IMR-90 (cell line): ENCODE measurements around the gene SLC8A3. TPM values are rescaled to one million over a fixed set of nuclear protein-coding genes. Genes with fewer than 3 reads are reported as not detected.

Experiments
- ATAC-seq: fragments of 200-7000 bp; cut with Tn5 transposase; 2 replicates; pipeline ENCODE4 v1.9.1; 2020; ENCODE audit warnings: low read depth, mild to moderate bottlenecking, moderate library complexity
- BruUV-seq: library from RNA; stranded (reverse); fragments of 400-500 nt; replicated peaks from 2 replicates; lab custom pipeline; 2021; lab: Mats Ljungman, UMichigan
- CTCF ChIA-PET: fragments of 300-600 bp; formaldehyde crosslinking; extraction: SDS; loops from one replicate; lab custom pipeline; 2021; ENCODE audit warnings: antibody characterized with exemption; lab: Yijun Ruan, JAX
- POLR2A ChIA-PET: fragments of 300-600 bp; sonication (Branson Sonifier 250); formaldehyde crosslinking; loops from one replicate; lab custom pipeline; 2022; ENCODE audit warnings: antibody characterized with exemption; ENCODE audit not compliant: unreplicated experiment; lab: Charles Lee
- DNase-seq: peaks from one replicate; pipeline ENCODE4 v3.0.0; 2013
- H2AFZ ChIP-seq: replicated peaks from 2 replicates; pipeline ENCODE3; 2013; ENCODE audit warnings: low read length, mild to moderate bottlenecking; ENCODE audit not compliant: poor library complexity
- H2AK5ac ChIP-seq: 2 replicates; pipeline ENCODE4 v1.6.1; 2013; ENCODE audit warnings: low read depth, low read length, inconsistent platforms
- H2AK9ac ChIP-seq: replicated peaks from 2 replicates; pipeline ENCODE3; 2013; ENCODE audit warnings: mild to moderate bottlenecking, low read depth, low read length, moderate library complexity; ENCODE audit not compliant: poor library complexity
- H2BK120ac ChIP-seq: 2 replicates; pipeline ENCODE4 v1.6.1; 2013; ENCODE audit warnings: low read depth, low read length, inconsistent platforms
- H2BK15ac ChIP-seq: 3 replicates; pipeline ENCODE4 v1.6.1; 2013; ENCODE audit warnings: low read depth, low read length, inconsistent platforms
- H2BK20ac ChIP-seq: 2 replicates; pipeline ENCODE4 v1.6.1; 2013; ENCODE audit warnings: low read depth, mild to moderate bottlenecking, inconsistent platforms, low read length, moderate library complexity
- H2BK5ac ChIP-seq: 2 replicates; pipeline ENCODE4 v1.6.1; 2013; ENCODE audit warnings: mild to moderate bottlenecking, low read depth, low read length, inconsistent platforms; ENCODE audit not compliant: poor library complexity, severe bottlenecking
- H3K14ac ChIP-seq: replicated peaks from 2 replicates; pipeline ENCODE4 v1.6.1; 2013; ENCODE audit warnings: low read depth, low read length, inconsistent platforms
- H3K18ac ChIP-seq: 2 replicates; pipeline ENCODE4 v1.6.1; 2013; ENCODE audit warnings: low read depth, low read length, control low read depth
- H3K23ac ChIP-seq: 2 replicates; pipeline ENCODE4 v1.6.1; 2013; ENCODE audit warnings: low read depth, low read length, inconsistent platforms
- H3K27ac ChIP-seq: 2 replicates; pipeline ENCODE4 v1.5.1; 2013; ENCODE audit warnings: mild to moderate bottlenecking, control low read depth, low read length; ENCODE audit not compliant: insufficient read depth
- H3K27me3 ChIP-seq: 2 replicates; pipeline ENCODE4 v1.6.1; 2013; ENCODE audit warnings: low read length; ENCODE audit not compliant: control insufficient read depth, insufficient read depth
- H3K36me3 ChIP-seq: 2 replicates; pipeline ENCODE4 v1.6.1; 2013; ENCODE audit warnings: low read length, mixed read lengths; ENCODE audit not compliant: control insufficient read depth, insufficient read depth
- H3K4ac ChIP-seq: 2 replicates; pipeline ENCODE4 v1.6.1; 2013; ENCODE audit warnings: low read depth, low read length, inconsistent platforms
- H3K4me1 ChIP-seq: 2 replicates; pipeline ENCODE4 v1.6.1; 2013; ENCODE audit warnings: low read length, mixed read lengths; ENCODE audit not compliant: control insufficient read depth, insufficient read depth
- H3K4me2 ChIP-seq: 2 replicates; pipeline ENCODE4 v1.6.1; 2013; ENCODE audit warnings: low read depth, mild to moderate bottlenecking, control low read depth, low read length, moderate library complexity
- H3K4me3 ChIP-seq: 2 replicates; pipeline ENCODE4 v1.5.1; 2013; ENCODE audit warnings: low read depth, mild to moderate bottlenecking, control low read depth, low read length, moderate library complexity; ENCODE audit not compliant: insufficient read depth
- H3K56ac ChIP-seq: 2 replicates; pipeline ENCODE4 v1.6.1; 2013; ENCODE audit warnings: low read length, inconsistent platforms; ENCODE audit not compliant: insufficient read depth; ENCODE audit errors: extremely low read depth
- H3K79me1 ChIP-seq, 2 experiments: 2 replicates each; pipeline ENCODE4 v1.6.1; 2013; ENCODE audit warnings: low read length in 2 of 2, inconsistent platforms in 1 of 2, low read depth in 1 of 2
- H3K9ac ChIP-seq: 2 replicates; pipeline ENCODE4 v1.6.1; 2013; ENCODE audit warnings: low read depth, low read length, control low read depth
- H3K9me1 ChIP-seq: 2 replicates; pipeline ENCODE4 v1.6.1; 2013; ENCODE audit warnings: low read length, inconsistent platforms; ENCODE audit not compliant: insufficient read depth
- H3K9me3 ChIP-seq: 2 replicates; pipeline ENCODE4 v1.6.1; 2013; ENCODE audit warnings: low read length; ENCODE audit not compliant: control insufficient read depth, insufficient read depth
- H4K20me1 ChIP-seq: 2 replicates; pipeline ENCODE4 v1.6.1; 2013; ENCODE audit warnings: low read length, inconsistent platforms; ENCODE audit not compliant: insufficient read depth
- H4K5ac ChIP-seq: 2 replicates; pipeline ENCODE4 v1.6.1; 2013; ENCODE audit warnings: mild to moderate bottlenecking, low read depth, low read length, control low read depth
- H4K8ac ChIP-seq, 2 experiments: 2 replicates each; pipeline ENCODE4 v1.6.1; 2013; ENCODE audit warnings: low read depth in 2 of 2, low read length in 2 of 2, control low read depth in 1 of 2, inconsistent platforms in 1 of 2
- H4K91ac ChIP-seq: 2 replicates; pipeline ENCODE4 v1.6.1; 2013; ENCODE audit warnings: low read depth, low read length, inconsistent platforms; ENCODE audit not compliant: insufficient read depth
- BHLHE40 ChIP-seq: fragments of 150-350 bp; IDR thresholded peaks from 2 replicates; pipeline ENCODE4 v1.6.1; 2016; ENCODE audit warnings: mild to moderate bottlenecking, low read depth, low read length
- CEBPB ChIP-seq: IDR thresholded peaks from 2 replicates; pipeline ENCODE4 v1.6.1; 2012; ENCODE audit warnings: low read depth, low read length, improper control_type of control experiment
- CHD1 ChIP-seq: IDR thresholded peaks from 2 replicates; pipeline ENCODE4 v1.6.1; 2012; ENCODE audit warnings: low read depth, low read length, improper control_type of control experiment
- FOS ChIP-seq: fragments of 150-350 bp; IDR thresholded peaks from 2 replicates; pipeline ENCODE4 v1.6.1; 2016; ENCODE audit warnings: low read depth, low read length
- MAFK ChIP-seq: IDR thresholded peaks from 2 replicates; pipeline ENCODE4 v1.6.1; 2012; ENCODE audit warnings: low read depth, low read length, improper control_type of control experiment
- MAZ ChIP-seq: IDR thresholded peaks from 2 replicates; pipeline ENCODE4 v1.6.1; 2012; ENCODE audit warnings: low read depth, mild to moderate bottlenecking, low read length, improper control_type of control experiment, moderate library complexity, borderline replicate concordance
- MXI1 ChIP-seq: IDR thresholded peaks from 2 replicates; pipeline ENCODE4 v1.6.1; 2012; ENCODE audit warnings: low read depth, mild to moderate bottlenecking, low read length, moderate library complexity, borderline replicate concordance
- NFE2L2 ChIP-seq: fragments of 150-350 bp; IDR thresholded peaks from 2 replicates; pipeline ENCODE4 v1.6.1; 2016; ENCODE audit warnings: low read depth, mild to moderate bottlenecking, low read length
- POLR2A ChIP-seq: IDR thresholded peaks from 2 replicates; pipeline ENCODE4 v1.6.1; 2012; ENCODE audit warnings: mild to moderate bottlenecking, low read depth, low read length
- RAD21 ChIP-seq: IDR thresholded peaks from 2 replicates; pipeline ENCODE4 v1.6.1; 2012; ENCODE audit warnings: low read length, improper control_type of control experiment
- RCOR1 ChIP-seq: IDR thresholded peaks from 2 replicates; pipeline ENCODE4 v1.6.1; 2012; ENCODE audit warnings: mild to moderate bottlenecking, low read length, improper control_type of control experiment; ENCODE audit not compliant: insufficient replicate concordance
- RFX5 ChIP-seq: IDR thresholded peaks from 2 replicates; pipeline ENCODE4 v1.8.0; 2012; ENCODE audit warnings: low read depth, mild to moderate bottlenecking, low read length, moderate library complexity
- SMC3 ChIP-seq: fragments of 150-350 bp; IDR thresholded peaks from 2 replicates; pipeline ENCODE4 v1.6.1; 2016; ENCODE audit warnings: low read depth, mild to moderate bottlenecking, antibody characterized with exemption, low read length, moderate library complexity
- WGBS, 2 experiments: methylation state at CpG; one replicate each; pipeline versions ENCODE4 v1.1.5 to v1.1.7; 2013; ENCODE audit warnings: missing lambda C conversion rate in 2 of 2; ENCODE audit not compliant: insufficient read length in 1 of 2; ENCODE audit errors: extremely low coverage in 2 of 2; 5-methylcytosine and 5-hydroxymethylcytosine counted together
- dilution Hi-C: fragments of 300-500 bp; cut with HindIII; formaldehyde crosslinking; loops from one replicate; pipeline ENCODE4 v1.14.3; 2018; ENCODE audit warnings: low sequenced_read_pairs; ENCODE audit not compliant: unreplicated experiment
- in situ Hi-C: fragments of 300-500 bp; cut with MboI; formaldehyde crosslinking; loops from 3 replicates; pipeline ENCODE4 v1.14.3; 2019; ENCODE audit warnings: low sequenced_read_pairs, inconsistent platforms, mixed read lengths
- intact Hi-C: fragments of 100-400 bp; cut with micrococcal nuclease; formaldehyde crosslinking; loops from 2 replicates; pipeline ENCODE4 v1.10.0; 2022
- polyA plus RNA-seq, 3 experiments: library from polyadenylated mRNA; depleted of rRNA; stranded (reverse); fragments of >200 nt; gene quantifications; 2 replicates each; pipeline ENCODE4 v1.2.3, GENCODE V29; 2012; ENCODE audit warnings: low replicate concordance in 1 of 3
- total RNA-seq: library from RNA; depleted of rRNA; stranded (reverse); fragments of >200 nt; gene quantifications from 2 replicates; pipeline ENCODE4 v1.2.3, GENCODE V29; 2012
- TF ChIP-seq, protein P1 (sequence below): fragments of 150-350 bp; IDR thresholded peaks from 2 replicates; pipeline ENCODE4 v1.6.1; 2016; ENCODE audit warnings: low read depth, mild to moderate bottlenecking, low read length, moderate library complexity, borderline replicate concordance
- TF ChIP-seq, protein P2 (sequence below): fragments of 150-350 bp; IDR thresholded peaks from 2 replicates; pipeline ENCODE4 v1.6.1; 2017; ENCODE audit warnings: mild to moderate bottlenecking, antibody characterized with exemption, low read length, low read depth
- TF ChIP-seq, protein P3 (sequence below): conservative IDR thresholded peaks from 2 replicates; pipeline ENCODE4 v1.5.1; 2012; ENCODE audit warnings: mild to moderate bottlenecking, low read depth, low read length, improper control_type of control experiment

Gene SLC8A3
- total and polyA plus RNA-seq, 2 of the 4 experiments (the other 2 are of a cell fraction), result under 0.01 TPM; not detected in 1

DNA sequence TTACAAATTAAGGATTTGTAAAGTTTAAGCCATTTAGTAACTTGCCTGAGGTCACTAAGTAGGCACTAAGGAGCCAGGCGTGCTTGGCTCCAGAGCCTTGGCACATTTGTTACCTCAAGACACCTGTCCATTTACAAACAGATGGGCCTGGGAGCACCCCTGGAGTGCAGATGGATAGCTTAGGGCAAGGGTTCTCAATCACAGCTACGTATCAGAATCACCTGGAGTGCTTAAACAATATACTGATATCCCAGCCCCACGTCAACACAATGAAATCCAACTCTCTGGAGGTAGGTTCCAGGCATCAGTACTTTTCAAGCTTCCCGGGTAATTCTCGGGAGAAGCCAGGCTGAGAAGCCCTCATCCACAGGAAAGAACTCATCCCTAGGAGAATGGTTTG is 45.4 kb downstream of the SLC8A3 start:
- ChIA-PET POLR2A (no interaction called here), CTCF (interaction anchor here (0.5 kb wide), 1 partner anchor 128 kb away, joined by 3 read pairs; no protein-coding TSS in a partner anchor)
- Histone ChIP-seq H3K27ac (no peak overlapping the region), H3K4me1 (no peaks in the 10 kb centered on the region), H2AK9ac (no peak overlapping the region), H2BK120ac (no peak overlapping the region), H3K4ac (no peak overlapping the region), H3K23ac (no peak overlapping the region), H4K5ac (no peak overlapping the region), H3K9ac (no peak overlapping the region), H3K18ac (no peak overlapping the region), H4K91ac (no peak overlapping the region), H2BK5ac (no peak overlapping the region), H3K36me3 (no peaks in the 10 kb centered on the region), H3K27me3 (no peaks in the 10 kb centered on the region), H2AFZ (no peak overlapping the region), H3K9me3 (no peaks in the 10 kb centered on the region), H2AK5ac (no peak overlapping the region), H3K14ac (no peak overlapping the region), H3K9me1 (no peaks in the 10 kb centered on the region), H3K4me3 (no peak overlapping the region), H3K56ac (no peak overlapping the region), H3K4me2 (no peak overlapping the region), H3K79me1 (no peaks in the 10 kb centered on the region), H4K20me1 (no peaks in the 10 kb centered on the region), H2BK15ac (no peak overlapping the region), H2BK20ac (no peak overlapping the region), H4K8ac (no peak overlapping the region)
- dilution Hi-C loops (no loop called here), intact Hi-C loops (no loop called here), in situ Hi-C loops (no loop called here)
- no TSS peak for BruUV-seq
- TF ChIP-seq, protein P1, sequence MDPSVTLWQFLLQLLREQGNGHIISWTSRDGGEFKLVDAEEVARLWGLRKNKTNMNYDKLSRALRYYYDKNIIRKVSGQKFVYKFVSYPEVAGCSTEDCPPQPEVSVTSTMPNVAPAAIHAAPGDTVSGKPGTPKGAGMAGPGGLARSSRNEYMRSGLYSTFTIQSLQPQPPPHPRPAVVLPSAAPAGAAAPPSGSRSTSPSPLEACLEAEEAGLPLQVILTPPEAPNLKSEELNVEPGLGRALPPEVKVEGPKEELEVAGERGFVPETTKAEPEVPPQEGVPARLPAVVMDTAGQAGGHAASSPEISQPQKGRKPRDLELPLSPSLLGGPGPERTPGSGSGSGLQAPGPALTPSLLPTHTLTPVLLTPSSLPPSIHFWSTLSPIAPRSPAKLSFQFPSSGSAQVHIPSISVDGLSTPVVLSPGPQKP, result no peak
- TF ChIP-seq MAZ (no peak), RAD21 (no peak), BHLHE40 (no peak), MAFK (no peak), RCOR1 (no peak), RFX5 (no peak), MXI1 (no peak), CHD1 (no peak), CEBPB (no peak), SMC3 (no peak), NFE2L2 (no peak), FOS (no peak), POLR2A (no peak)
- TF ChIP-seq, protein P2, sequence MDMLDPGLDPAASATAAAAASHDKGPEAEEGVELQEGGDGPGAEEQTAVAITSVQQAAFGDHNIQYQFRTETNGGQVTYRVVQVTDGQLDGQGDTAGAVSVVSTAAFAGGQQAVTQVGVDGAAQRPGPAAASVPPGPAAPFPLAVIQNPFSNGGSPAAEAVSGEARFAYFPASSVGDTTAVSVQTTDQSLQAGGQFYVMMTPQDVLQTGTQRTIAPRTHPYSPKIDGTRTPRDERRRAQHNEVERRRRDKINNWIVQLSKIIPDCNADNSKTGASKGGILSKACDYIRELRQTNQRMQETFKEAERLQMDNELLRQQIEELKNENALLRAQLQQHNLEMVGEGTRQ, result no peak
- TF ChIP-seq, protein P3, sequence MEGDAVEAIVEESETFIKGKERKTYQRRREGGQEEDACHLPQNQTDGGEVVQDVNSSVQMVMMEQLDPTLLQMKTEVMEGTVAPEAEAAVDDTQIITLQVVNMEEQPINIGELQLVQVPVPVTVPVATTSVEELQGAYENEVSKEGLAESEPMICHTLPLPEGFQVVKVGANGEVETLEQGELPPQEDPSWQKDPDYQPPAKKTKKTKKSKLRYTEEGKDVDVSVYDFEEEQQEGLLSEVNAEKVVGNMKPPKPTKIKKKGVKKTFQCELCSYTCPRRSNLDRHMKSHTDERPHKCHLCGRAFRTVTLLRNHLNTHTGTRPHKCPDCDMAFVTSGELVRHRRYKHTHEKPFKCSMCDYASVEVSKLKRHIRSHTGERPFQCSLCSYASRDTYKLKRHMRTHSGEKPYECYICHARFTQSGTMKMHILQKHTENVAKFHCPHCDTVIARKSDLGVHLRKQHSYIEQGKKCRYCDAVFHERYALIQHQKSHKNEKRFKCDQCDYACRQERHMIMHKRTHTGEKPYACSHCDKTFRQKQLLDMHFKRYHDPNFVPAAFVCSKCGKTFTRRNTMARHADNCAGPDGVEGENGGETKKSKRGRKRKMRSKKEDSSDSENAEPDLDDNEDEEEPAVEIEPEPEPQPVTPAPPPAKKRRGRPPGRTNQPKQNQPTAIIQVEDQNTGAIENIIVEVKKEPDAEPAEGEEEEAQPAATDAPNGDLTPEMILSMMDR, result no peak
- ATAC-seq (no peak), DNase-seq (no peak)
- WGBS, 2 experiments, result 40% methylated on average over 2 of the region's 5 CpGs; no CpG with 5 or more reads in 1 of the 2 experiments
